HUES6 (cell line): ENCODE data around the gene NFATC3.
"Not testable (repeated sequence)": the region's sequence is repeated elsewhere in the genome, so short reads cannot be mapped to it uniquely, and the experiment has no call there.

Experiments used
- H3K27ac ChIP-seq: 2 replicates; pipeline ENCODE4 v1.7.0; 2013; ENCODE audit warnings: low read depth, mild to moderate bottlenecking, low read length, inconsistent platforms
- H3K27me3 ChIP-seq: 2 replicates; pipeline ENCODE4 v1.6.1; 2013; ENCODE audit warnings: low read length; ENCODE audit not compliant: control insufficient read depth, insufficient read depth
- H3K36me3 ChIP-seq: 2 replicates; pipeline ENCODE4 v1.6.1; 2013; ENCODE audit warnings: low read length; ENCODE audit not compliant: control insufficient read depth, insufficient read depth
- H3K4me1 ChIP-seq: 2 replicates; pipeline ENCODE4 v1.6.1; 2013; ENCODE audit warnings: low read length; ENCODE audit not compliant: control insufficient read depth, insufficient read depth
- H3K4me3 ChIP-seq: 2 replicates; pipeline ENCODE4 v1.5.1; 2013; ENCODE audit warnings: low read depth, low read length
- H3K9ac ChIP-seq: one replicate; pipeline ENCODE4 v1.6.1; 2013; ENCODE audit warnings: mild to moderate bottlenecking, low read length
- H3K9me3 ChIP-seq: 2 replicates; pipeline ENCODE4 v1.6.1; 2013; ENCODE audit warnings: low read depth, low read length; ENCODE audit not compliant: control insufficient read depth, insufficient read depth

NFATC3 gene

DNA sequence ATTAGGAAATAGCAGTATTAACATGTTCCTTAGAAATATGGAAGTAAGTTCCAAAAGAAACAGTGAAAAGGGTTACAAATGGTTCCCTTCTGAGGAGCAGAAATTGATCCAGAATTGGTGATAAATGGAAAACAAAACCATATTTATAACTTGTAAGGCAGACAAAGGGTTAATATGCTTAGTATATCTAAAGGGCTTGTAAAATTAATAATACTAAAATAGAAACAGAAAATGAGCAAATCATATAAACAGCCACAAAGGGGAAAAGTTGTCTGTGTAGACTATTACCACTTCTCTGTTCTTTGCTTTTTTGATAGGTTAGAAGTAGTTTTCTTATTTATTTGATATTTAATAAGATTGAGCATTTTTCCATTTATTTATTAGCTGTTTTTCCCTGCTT is 64.4 kb downstream of the NFATC3 start:
- Histone ChIP-seq H3K4me3 (no peak overlapping the region), H3K27me3 (no peaks in the 10 kb centered on the region), H3K36me3 (no peaks in the 10 kb centered on the region), H3K27ac (no peak overlapping the region), H3K4me1 (no peaks in the 10 kb centered on the region), H3K9me3 (no peaks in the 10 kb centered on the region), H3K9ac (no peak overlapping the region)

DNA sequence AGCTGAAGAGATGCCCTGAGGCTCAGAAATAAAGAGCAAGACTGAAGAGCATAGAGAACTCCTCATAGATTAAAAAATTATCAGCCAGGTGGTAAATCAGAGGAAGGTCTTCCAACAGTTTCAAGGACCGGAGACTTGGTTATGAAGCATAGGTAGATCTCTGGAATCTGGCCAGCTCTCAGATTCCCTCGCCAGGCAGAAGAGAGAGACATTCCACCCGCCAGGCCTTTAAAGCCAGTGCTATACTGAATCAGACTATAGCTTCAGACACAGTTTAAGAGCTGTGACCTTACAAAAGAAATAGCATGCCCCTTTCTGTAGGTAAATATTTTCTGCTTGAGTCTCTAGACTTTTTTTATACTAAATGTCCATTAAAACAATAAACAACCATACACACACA is 70.3 kb downstream of the NFATC3 start:
- no peak overlapping the region for H3K9ac ChIP-seq
- no peaks in the 10 kb centered on the region for H3K9me3 ChIP-seq
- H3K36me3 ChIP-seq = peaks cover 15% of the 10 kb centered on the region
- no peaks in the 10 kb centered on the region for H3K4me1 ChIP-seq
- H3K27me3 ChIP-seq = no peaks in the 10 kb centered on the region
- H3K27ac ChIP-seq = no peak overlapping the region
- no peak overlapping the region for H3K4me3 ChIP-seq

DNA sequence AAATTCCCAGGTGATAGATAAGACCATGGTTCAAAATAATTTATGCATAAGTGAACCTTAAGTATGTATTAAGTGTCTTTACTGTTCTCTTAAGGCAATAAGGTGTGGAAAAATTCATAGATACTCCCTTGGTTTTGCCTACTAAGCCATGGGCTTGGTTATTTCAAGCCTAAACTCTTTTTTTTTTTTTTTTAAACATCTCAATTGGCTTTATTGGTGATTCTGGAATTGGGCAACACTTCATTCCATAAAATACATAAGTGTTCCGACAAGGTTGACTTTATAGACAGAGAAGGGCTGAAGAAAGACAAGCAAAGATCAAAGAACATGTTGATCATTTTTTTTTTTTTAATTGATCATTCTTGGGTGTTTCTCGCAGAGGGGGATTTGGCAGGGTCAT is 77.2 kb downstream of the NFATC3 start:
- Histone ChIP-seq H3K4me1 (no peaks in the 10 kb centered on the region), H3K27ac (no peak overlapping the region), H3K4me3 (no peak overlapping the region), H3K36me3 (peaks cover 38% of the 10 kb centered on the region), H3K27me3 (no peaks in the 10 kb centered on the region), H3K9ac (no peak overlapping the region), H3K9me3 (peaks cover 4% of the 10 kb centered on the region; the same call in 1 of the 2 replicates)

DNA sequence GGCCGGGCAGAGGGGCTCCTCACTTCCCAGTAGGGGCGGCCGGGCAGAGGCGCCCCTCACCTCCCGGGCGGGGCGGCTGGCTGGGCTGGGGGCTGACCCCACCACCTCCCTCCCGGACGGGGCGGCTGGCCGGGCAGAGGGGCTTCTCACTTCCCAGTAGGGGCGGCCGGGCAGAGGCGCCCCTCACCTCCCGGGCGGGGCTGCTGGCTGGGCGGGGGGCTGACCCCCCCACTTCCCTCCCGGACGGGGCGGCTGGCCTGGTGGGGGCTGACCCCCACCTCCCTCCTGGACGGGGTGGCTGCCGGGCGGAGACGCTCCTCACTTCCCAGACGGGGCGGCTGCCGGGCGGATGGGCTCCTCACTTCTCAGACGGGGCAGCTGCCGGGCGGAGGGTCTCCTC is 78.1 kb downstream of the NFATC3 start:
- not testable (repeated sequence) for H3K9ac ChIP-seq, H3K4me3 ChIP-seq, H3K9me3 ChIP-seq, H3K4me1 ChIP-seq, H3K27ac ChIP-seq, H3K27me3 ChIP-seq
- peaks cover 33% of the 10 kb centered on the region for H3K36me3 ChIP-seq

DNA sequence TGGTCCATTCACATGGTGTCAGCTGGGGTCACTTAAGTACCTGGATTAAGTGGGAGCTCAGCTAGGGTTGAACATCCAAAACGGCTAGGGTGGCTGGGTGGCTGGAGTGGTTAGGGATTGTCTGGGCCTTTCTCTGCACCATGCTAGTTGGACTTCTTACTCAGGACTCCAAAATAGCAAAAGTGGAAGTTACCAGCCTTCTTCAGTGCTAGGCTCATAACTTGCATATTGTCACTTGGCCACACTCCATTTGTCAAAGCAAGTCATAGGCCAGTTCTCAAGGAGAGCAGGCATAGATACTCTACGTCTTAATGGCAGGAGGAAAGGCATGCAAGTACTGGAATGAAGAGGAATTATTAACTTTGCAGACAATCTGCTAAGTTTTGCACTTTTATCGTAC is 81.1 kb downstream of the NFATC3 start:
- H3K4me1 ChIP-seq = no peaks in the 10 kb centered on the region
- no peaks in the 10 kb centered on the region for H3K27me3 ChIP-seq
- no peak overlapping the region for H3K9ac ChIP-seq
- H3K4me3 ChIP-seq = no peak overlapping the region
- H3K36me3 ChIP-seq = peaks cover 21% of the 10 kb centered on the region
- H3K9me3 ChIP-seq = peaks cover 4% of the 10 kb centered on the region; the same call in 1 of the 2 replicates
- no peak overlapping the region for H3K27ac ChIP-seq

DNA sequence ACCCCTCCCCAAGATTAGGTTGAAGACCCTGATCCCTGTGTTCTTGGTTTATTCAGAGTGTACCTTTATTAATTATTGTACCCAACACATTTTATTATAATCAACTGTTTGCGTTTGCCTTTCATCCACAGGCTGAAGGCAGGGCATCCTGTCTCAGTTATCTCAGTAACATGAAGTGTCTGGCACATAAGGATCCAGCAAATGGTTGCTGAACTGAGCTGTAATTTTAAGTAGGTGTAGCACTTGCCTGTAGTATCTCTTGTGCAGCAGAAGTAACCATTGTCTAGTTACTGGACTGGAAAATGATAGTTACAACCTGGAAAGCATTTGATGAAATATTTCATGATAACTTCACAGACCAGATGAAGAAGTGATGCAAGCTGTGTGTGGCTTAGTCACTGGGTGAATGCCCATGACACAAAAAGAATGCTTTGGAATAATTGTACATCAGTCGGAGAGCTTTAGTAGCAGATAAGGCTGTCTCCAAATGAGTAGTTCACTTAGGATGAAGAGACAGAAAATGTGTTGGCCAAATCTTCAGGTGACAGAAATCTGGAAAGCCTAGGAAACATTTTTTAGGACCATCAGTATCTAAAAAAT is 94.1 kb downstream of the NFATC3 start:
- Histone ChIP-seq H3K36me3 (peaks cover 35% of the 10 kb centered on the region), H3K27me3 (no peaks in the 10 kb centered on the region), H3K27ac (no peak overlapping the region), H3K9ac (no peak overlapping the region), H3K9me3 (no peaks in the 10 kb centered on the region), H3K4me1 (no peaks in the 10 kb centered on the region), H3K4me3 (no peak overlapping the region)

DNA sequence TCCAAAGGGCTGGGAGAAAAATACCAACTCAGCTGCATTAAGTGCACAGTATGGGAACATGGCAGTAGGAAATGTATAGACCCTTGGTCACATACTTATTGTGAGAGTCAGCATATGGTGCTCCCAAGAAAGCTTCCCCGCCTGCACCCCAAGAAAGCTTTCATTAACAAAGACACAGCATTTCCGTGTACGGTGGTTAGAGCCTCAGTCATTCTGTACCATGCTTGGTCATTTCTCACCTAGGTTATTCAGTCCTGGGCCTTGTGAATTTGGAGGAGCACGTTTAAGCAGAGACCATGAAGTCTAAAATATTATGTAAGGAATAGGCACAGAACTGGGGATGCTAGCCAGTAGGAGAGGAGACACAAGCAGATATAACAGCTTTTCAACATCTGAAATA is 94.7 kb downstream of the NFATC3 start:
- H3K9me3 ChIP-seq = no peaks in the 10 kb centered on the region
- H3K4me3 ChIP-seq = no peak overlapping the region
- H3K27ac ChIP-seq = no peak overlapping the region
- H3K36me3 ChIP-seq = peaks cover 31% of the 10 kb centered on the region
- no peak overlapping the region for H3K9ac ChIP-seq
- no peaks in the 10 kb centered on the region for H3K4me1 ChIP-seq
- H3K27me3 ChIP-seq = no peaks in the 10 kb centered on the region

DNA sequence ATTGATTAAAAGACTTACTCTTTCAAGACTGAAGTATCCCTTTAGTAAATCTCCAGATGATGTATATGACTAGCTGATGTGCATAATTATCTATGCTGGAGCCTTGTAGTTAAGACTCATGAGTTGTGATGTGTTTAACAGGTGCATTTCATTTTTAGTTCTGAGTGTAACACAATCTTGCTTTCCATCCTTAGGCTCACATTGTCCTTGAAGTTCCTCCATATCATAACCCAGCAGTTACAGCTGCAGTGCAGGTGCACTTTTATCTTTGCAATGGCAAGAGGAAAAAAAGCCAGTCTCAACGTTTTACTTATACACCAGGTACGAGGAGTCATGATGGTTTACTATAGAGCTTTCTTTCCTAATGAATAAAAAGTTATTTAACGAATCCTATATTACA is 97.9 kb downstream of the NFATC3 start:
- H3K9me3 ChIP-seq = peaks cover 6% of the 10 kb centered on the region; the same call in 1 of the 2 replicates
- no peak overlapping the region for H3K27ac ChIP-seq
- peaks cover 38% of the 10 kb centered on the region for H3K36me3 ChIP-seq
- no peak overlapping the region for H3K9ac ChIP-seq
- H3K4me1 ChIP-seq = no peaks in the 10 kb centered on the region
- no peak overlapping the region for H3K4me3 ChIP-seq
- H3K27me3 ChIP-seq = no peaks in the 10 kb centered on the region

DNA sequence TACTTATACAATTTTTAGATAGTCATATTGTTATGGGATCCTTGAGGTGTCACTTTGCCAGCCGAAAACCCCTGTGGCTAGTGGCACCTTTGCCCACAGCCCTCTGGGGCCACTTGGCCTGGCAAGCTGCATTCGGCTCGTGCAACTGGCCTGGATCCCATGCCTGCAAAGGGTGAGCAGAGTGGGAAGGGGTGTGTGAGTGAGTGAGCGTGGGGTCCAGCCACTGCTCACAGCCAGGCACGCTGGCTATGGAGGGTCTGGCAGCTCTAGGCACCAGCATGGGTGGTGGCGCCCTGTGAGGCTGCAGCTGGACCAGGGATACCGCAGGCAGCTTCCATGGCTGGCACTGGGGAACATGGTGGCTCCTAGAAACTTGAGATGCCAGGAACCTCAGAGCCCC is 101.7 kb downstream of the NFATC3 start:
- Histone ChIP-seq H3K27ac (no peak overlapping the region), H3K27me3 (no peaks in the 10 kb centered on the region), H3K4me1 (no peaks in the 10 kb centered on the region), H3K9ac (no peak overlapping the region), H3K9me3 (peaks cover 6% of the 10 kb centered on the region; the same call in 1 of the 2 replicates), H3K36me3 (peaks cover 43% of the 10 kb centered on the region), H3K4me3 (no peak overlapping the region)

DNA sequence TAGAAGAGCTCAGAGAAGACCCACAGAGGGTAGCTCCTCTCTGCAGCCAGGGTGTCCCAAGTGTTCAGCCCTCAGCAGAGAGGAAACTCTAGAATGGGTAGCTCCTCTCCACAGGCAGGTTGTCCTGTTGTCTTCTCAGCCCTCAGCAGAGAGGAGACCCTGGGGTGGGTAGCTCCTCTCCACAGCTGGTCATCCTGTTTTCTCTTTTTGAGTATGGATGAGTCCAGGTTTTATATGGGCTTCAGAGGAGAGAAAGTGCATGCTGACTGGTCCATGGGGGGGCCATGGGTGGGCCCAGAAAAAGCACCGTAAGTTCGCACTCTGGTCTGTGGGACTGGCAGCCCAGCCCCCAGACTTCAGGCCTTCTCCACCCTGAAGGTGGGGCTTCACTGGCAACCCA is 102.3 kb downstream of the NFATC3 start:
- no peak overlapping the region for H3K27ac ChIP-seq
- peaks cover 6% of the 10 kb centered on the region; the same call in 1 of the 2 replicates for H3K9me3 ChIP-seq
- H3K4me1 ChIP-seq = no peaks in the 10 kb centered on the region
- H3K27me3 ChIP-seq = no peaks in the 10 kb centered on the region
- no peak overlapping the region for H3K4me3 ChIP-seq
- H3K9ac ChIP-seq = no peak overlapping the region
- H3K36me3 ChIP-seq = peaks cover 47% of the 10 kb centered on the region

DNA sequence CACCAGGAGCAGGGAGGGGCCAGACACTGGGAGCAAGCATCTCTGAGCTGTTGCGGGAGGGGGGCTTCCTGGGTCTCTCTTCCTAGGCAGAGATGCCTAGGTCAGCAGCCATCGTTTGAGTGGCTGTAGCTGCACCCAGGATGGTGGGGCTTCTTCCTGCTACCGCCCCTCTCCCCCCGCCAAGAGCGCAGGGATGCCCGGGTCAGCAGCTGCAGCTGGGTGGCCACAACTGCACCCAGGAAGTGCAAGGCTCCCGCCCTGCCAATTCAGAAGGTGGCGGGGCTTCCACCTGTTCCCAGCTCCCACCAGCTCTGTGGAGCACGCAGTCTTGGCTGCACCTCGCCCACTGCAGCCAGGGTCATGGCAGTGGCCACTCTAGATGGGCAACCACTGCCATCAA is 103.0 kb downstream of the NFATC3 start:
- Histone ChIP-seq H3K27ac (no peak overlapping the region), H3K36me3 (peaks cover 46% of the 10 kb centered on the region), H3K9ac (no peak overlapping the region), H3K4me3 (no peak overlapping the region), H3K4me1 (no peaks in the 10 kb centered on the region), H3K9me3 (peaks cover 6% of the 10 kb centered on the region; the same call in 1 of the 2 replicates), H3K27me3 (no peaks in the 10 kb centered on the region)

DNA sequence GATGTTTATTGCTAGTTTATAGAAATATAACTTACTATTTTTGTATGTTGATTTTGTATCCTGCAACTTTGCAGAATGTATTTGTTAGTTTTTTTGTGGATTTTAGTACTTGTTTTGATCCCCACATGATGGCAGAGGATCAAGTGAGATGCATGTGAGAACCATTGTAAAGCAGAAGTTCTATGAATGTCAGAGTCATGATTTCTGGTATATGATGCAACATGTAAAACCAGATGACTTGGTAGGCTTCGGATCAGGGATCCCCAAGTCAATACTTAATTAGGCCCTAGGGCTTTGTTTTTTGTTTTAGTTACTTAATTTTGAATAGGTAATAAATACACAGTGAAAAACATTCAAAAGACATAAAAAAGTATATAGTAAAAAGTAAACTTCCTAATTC is 104.9 kb downstream of the NFATC3 start:
- H3K4me1 ChIP-seq = no peaks in the 10 kb centered on the region
- no peak overlapping the region for H3K4me3 ChIP-seq
- H3K9ac ChIP-seq = no peak overlapping the region
- H3K27ac ChIP-seq = no peak overlapping the region
- no peaks in the 10 kb centered on the region for H3K27me3 ChIP-seq
- H3K36me3 ChIP-seq = peaks cover 42% of the 10 kb centered on the region
- H3K9me3 ChIP-seq = peaks cover 6% of the 10 kb centered on the region; the same call in 1 of the 2 replicates
